Stomach smooth muscle (tissue), 2 donors: ENCODE data around the gene SERGEF.

ENCODE experiments used
- H3K27ac ChIP-seq: one replicate; pipeline ENCODE4 v1.7.0; 2013; ENCODE audit warnings: mild to moderate bottlenecking, low read length, inconsistent platforms
- H3K27me3 ChIP-seq, 2 donors: one replicate each; pipeline ENCODE4 v1.7.0; 2013; ENCODE audit warnings: low read length in 2 of 2; ENCODE audit not compliant: insufficient read depth in 2 of 2, control insufficient read depth in 1 of 2
- H3K36me3 ChIP-seq, 2 donors: one replicate each; pipeline ENCODE4 v1.7.0; 2013; ENCODE audit warnings: low read length in 2 of 2; ENCODE audit not compliant: control insufficient read depth in 2 of 2, insufficient read depth in 2 of 2
- H3K4me1 ChIP-seq: one replicate; pipeline ENCODE4 v1.7.0; 2013; ENCODE audit warnings: low read length; ENCODE audit not compliant: control insufficient read depth, insufficient read depth
- H3K4me3 ChIP-seq, 2 donors: one replicate each; pipeline ENCODE4 v1.7.0; 2013; ENCODE audit warnings: low read length in 2 of 2
- H3K9ac ChIP-seq, 2 donors: one replicate each; pipeline ENCODE4 v1.7.0; 2013; ENCODE audit warnings: low read length in 2 of 2, mild to moderate bottlenecking in 1 of 2
- H3K9me3 ChIP-seq, 2 donors: one replicate each; pipeline ENCODE4 v1.7.0; 2013; ENCODE audit warnings: low read length in 2 of 2; ENCODE audit not compliant: control insufficient read depth in 2 of 2
- donor health status: healthy.
- donor health status: Pancreatic carcinoma.

SERGEF gene

DNA sequence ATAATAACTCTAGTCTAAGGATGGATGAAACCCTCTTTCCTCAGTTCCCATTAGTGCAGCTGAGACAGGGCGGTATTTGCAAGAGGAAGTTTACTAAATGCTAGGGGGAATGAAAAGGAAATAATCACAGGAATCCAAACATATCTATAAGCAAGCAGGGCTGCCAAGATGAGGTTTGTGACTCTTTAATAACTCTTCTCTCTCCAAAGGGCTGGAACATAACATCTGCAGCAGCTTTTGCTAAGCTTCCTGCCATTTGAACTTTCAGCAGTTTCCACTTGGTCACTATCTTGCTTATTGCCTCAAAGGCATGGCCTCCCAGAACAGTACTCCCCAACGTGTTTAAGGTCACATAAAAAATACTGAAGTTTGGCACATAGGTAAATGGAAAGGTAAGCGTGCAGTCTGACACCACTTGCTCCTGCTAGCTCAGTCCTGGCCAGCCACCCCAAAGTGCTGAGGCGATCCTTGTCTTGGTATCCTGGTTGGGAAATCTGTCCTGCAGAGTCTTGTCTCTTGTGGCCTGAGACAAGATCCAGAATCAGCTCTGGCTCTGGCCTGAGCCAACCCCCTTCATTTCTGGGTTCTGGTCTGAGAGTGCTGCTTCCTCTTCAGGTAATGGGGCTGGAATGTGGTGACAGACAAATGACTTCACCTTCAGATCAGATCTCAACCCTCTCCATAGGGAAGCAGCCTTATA is 196.5 kb downstream of the SERGEF start:
- no peaks in the 10 kb centered on the region for H3K27me3 ChIP-seq
- no peak overlapping the region for H3K27ac ChIP-seq
- H3K9ac ChIP-seq, result no peak overlapping the region
- no peaks in the 10 kb centered on the region for H3K9me3 ChIP-seq
- H3K36me3 ChIP-seq, result no peaks in the 10 kb centered on the region
- H3K4me1 ChIP-seq, result peaks cover 26% of the 10 kb centered on the region
- no peak overlapping the region for H3K4me3 ChIP-seq

DNA sequence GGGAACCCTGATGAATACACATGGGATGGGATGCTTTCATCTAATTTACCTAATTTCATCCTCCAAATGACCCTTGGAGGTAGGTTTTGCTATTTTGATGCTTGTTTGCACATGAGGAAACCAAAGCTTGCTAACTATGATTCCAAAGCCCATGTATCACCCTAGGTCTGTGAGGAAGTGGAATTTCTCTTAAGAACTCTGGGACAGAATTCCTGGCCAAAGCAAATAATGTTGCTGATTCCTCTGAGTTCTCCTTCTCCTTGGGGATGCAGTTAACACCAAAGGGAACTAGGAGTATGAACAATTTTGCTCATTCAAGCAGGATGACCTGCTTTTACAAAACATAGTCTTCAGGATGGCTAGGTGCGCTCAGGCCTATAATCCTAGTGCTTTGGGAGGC is 198.3 kb downstream of the SERGEF start:
- Histone ChIP-seq H3K36me3 (no peaks in the 10 kb centered on the region), H3K9ac (no peak overlapping the region), H3K27ac (no peak overlapping the region), H3K4me1 (peaks cover 26% of the 10 kb centered on the region), H3K9me3 (no peaks in the 10 kb centered on the region), H3K27me3 (no peaks in the 10 kb centered on the region), H3K4me3 (no peak overlapping the region)

GRCh38 chr11:17813391-17814059 is 199.3 kb downstream of the SERGEF start:
- Histone ChIP-seq H3K36me3 (no peaks in the 10 kb centered on the region), H3K9me3 (no peaks in the 10 kb centered on the region)

DNA sequence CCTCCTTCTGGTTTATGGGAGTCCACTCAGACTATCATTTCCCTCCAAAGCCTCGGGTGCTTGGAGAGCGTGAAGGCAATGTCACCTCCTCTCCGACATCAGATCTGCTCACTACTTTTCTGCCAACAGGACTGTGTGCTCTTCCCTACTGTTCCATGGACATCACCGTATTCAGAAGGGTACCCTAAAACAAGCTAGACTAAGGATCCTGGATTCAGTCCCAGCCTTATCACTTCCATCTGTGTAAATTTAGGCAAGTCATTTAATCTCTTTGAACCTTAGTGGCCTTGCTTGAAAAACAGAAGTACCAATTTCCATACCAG is 200.0 kb downstream of the SERGEF start:
- Histone ChIP-seq H3K36me3 (no peaks in the 10 kb centered on the region), H3K27ac (no peak overlapping the region), H3K4me1 (peaks cover 26% of the 10 kb centered on the region), H3K9me3 (no peaks in the 10 kb centered on the region), H3K4me3 (no peak overlapping the region), H3K9ac (no peak overlapping the region), H3K27me3 (no peaks in the 10 kb centered on the region)

More at GRCh38 chr11:17813391-17814059, 199.3 kb downstream of the SERGEF start:
- H3K9ac ChIP-seq, result no peak overlapping the region
- peaks cover 26% of the 10 kb centered on the region for H3K4me1 ChIP-seq
- no peak overlapping the region for H3K4me3 ChIP-seq
- no peaks in the 10 kb centered on the region for H3K27me3 ChIP-seq
- H3K27ac ChIP-seq, result no peak overlapping the region

GRCh38 chr11:17812091-17812864 is 200.6 kb downstream of the SERGEF start:
- Histone ChIP-seq H3K36me3 (no peaks in the 10 kb centered on the region), H3K9ac (no peak overlapping the region), H3K27ac (no peak overlapping the region), H3K4me3 (no peak overlapping the region), H3K27me3 (no peaks in the 10 kb centered on the region), H3K4me1 (peaks cover 26% of the 10 kb centered on the region), H3K9me3 (no peaks in the 10 kb centered on the region)

- Histone ChIP-seq H3K36me3 (no peaks in the 10 kb centered on the region), H3K4me3 (no peak overlapping the region), H3K4me1 (peaks cover 23% of the 10 kb centered on the region), H3K9ac (no peak overlapping the region), H3K27ac (no peak overlapping the region), H3K27me3 (no peaks in the 10 kb centered on the region), H3K9me3 (no peaks in the 10 kb centered on the region)
These were observed 201.5 kb downstream of the SERGEF start for GRCh38 chr11:17811352-17811751.

- Histone ChIP-seq H3K4me3 (no peak overlapping the region), H3K9ac (no peak overlapping the region), H3K27ac (no peak overlapping the region), H3K27me3 (no peaks in the 10 kb centered on the region), H3K36me3 (no peaks in the 10 kb centered on the region), H3K4me1 (peaks cover 23% of the 10 kb centered on the region), H3K9me3 (no peaks in the 10 kb centered on the region)
These were observed 202.1 kb downstream of the SERGEF start for GRCh38 chr11:17810746-17811145.

DNA sequence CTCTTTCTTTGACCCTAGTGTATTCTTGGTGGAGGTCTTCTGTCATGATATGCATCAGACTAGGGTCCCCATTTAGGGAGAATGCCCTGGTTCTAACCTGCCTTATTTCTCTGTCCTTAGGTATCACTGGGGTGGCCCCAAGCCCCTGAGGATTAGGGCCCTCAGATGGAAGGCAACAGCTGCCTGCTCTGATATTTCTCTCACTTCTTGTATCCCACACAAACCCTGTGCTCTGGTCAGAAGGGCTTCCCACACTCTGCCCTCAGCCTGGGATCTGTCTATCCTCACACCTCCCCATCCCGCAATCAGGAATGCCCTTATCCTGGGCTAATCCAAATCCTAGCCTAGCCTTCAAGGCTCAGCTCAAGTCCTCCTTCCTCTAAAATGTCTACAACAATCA is 202.8 kb downstream of the SERGEF start:
- H3K9ac ChIP-seq, result no peak overlapping the region
- no peak overlapping the region for H3K27ac ChIP-seq
- H3K9me3 ChIP-seq, result no peaks in the 10 kb centered on the region
- no peaks in the 10 kb centered on the region for H3K27me3 ChIP-seq
- no peak overlapping the region for H3K4me3 ChIP-seq
- peaks cover 23% of the 10 kb centered on the region for H3K4me1 ChIP-seq
- no peaks in the 10 kb centered on the region for H3K36me3 ChIP-seq

- H3K4me1 ChIP-seq, result peaks cover 5% of the 10 kb centered on the region
- H3K9me3 ChIP-seq, result no peaks in the 10 kb centered on the region
- no peak overlapping the region for H3K9ac ChIP-seq
- H3K4me3 ChIP-seq, result no peak overlapping the region
- no peak overlapping the region for H3K27ac ChIP-seq
- no peaks in the 10 kb centered on the region for H3K27me3 ChIP-seq
- H3K36me3 ChIP-seq, result no peaks in the 10 kb centered on the region
These were observed 205.8 kb downstream of the SERGEF start for GRCh38 chr11:17807034-17807433.

DNA sequence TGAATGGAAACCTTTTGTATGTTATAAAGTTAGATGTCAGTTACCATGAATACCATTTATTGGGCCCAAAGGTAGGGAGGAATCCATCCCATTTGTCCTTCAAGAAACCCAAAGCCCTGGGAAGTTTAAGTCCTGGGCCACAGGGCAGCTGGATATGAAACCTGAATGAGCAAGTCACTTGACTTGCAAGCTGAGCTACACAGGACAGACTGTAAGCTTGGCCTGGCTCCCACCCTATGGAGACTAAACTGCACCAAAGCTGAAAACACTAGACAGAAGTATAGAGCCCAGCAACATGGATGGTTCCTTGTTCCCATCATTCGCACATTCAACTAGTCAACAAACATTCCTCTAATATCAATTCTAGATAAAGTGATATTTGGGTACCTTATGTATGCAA is 207.0 kb downstream of the SERGEF start:
- no peaks in the 10 kb centered on the region for H3K36me3 ChIP-seq
- H3K27ac ChIP-seq, result no peak overlapping the region
- no peaks in the 10 kb centered on the region for H3K27me3 ChIP-seq
- H3K4me1 ChIP-seq, result no peaks in the 10 kb centered on the region
- H3K4me3 ChIP-seq, result no peak overlapping the region
- H3K9ac ChIP-seq, result no peak overlapping the region
- no peaks in the 10 kb centered on the region for H3K9me3 ChIP-seq

- Histone ChIP-seq H3K4me1 (no peaks in the 10 kb centered on the region), H3K9ac (no peak overlapping the region), H3K9me3 (no peaks in the 10 kb centered on the region), H3K4me3 (no peak overlapping the region), H3K36me3 (no peaks in the 10 kb centered on the region), H3K27ac (no peak overlapping the region), H3K27me3 (no peaks in the 10 kb centered on the region)
These were observed 207.8 kb downstream of the SERGEF start for GRCh38 chr11:17805043-17805442.
